Glomerular visceral epithelial cell (primary cell): ENCODE measurements around the gene SERPINA5.
"Not testable (repeated sequence)": the region's sequence is repeated elsewhere in the genome, so short reads cannot be mapped to it uniquely, and the experiment has no call there.

Experiments used
- DNase-seq: peaks from one replicate; pipeline ENCODE4 v3.0.0-alpha.2; 2016; ENCODE audit errors: extremely low spot score

The SERPINA5 gene

DNA sequence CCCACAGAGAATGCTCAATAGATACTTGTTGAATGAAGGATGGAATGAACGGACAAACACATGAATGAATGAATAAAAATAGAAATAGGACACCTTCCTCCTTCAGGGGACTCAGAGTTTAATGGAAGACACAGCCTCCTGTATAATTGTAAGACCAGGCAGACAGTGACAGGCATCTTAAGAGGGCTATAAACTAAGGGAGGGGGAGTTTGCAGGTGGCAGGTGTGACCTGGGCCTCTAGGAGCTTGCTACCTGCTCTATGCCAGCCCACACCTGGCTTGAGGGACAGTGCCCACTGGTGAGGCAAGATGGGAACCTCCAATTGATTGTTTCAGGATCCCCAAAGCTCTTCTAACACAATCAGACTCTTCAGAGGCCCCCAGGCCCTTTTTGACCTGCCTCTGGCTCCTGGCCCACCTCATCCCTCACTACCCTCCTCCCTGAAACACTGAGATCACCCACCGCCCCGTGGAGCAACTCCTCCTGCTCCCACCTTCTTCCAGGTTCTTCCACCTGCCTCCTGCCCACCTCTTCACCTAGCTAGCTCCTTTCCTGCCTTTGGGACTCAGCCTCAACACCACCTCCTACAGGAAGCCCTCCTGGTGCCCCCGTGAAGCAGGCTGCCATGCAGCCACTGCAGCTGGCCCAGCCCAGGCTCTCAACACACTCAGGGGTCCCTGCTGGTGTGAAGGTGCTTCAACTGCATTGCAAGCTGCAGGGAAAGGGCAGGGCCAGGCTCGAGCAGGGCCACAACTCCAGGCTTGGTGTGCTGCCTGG lies 40.3 kb downstream of the SERPINA5 start:
- no peak for DNase-seq

DNA sequence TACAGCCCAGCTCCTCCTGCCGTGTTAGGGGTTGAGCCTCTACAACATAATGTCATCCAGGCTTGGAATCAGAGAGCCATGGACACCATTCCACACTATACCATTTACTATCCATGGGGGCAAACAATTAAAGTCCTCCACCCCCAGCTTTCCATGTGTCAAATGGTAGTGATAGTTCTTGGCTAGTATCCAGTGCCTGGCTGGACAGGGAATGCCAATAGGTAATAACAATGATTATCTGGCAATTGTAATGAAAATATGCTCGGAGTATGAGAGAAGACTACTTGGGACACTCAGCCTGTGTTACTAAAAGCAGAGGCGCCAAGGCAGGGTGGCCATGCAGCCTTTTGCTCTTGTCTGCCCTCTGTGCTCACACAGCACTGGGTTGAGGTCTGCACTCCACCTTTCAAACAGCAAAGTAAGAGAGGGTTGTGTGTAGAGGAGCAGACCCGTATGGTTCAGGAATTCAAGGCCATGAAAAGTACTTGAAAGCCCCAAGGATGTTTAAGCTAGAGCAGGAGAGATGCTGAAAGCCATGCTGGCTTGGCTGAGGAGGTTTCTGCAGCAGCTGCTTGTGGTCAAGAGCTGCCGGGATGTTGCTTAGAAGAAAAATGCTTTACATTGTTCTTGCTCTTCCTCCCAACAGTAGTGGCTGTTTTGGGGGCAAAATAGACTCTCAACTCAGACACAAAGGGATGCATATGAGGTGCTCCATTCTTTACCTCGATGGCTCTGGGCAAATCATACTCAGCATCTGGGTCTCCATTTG lies 41.6 kb downstream of the SERPINA5 start:
- no peak for DNase-seq

DNA sequence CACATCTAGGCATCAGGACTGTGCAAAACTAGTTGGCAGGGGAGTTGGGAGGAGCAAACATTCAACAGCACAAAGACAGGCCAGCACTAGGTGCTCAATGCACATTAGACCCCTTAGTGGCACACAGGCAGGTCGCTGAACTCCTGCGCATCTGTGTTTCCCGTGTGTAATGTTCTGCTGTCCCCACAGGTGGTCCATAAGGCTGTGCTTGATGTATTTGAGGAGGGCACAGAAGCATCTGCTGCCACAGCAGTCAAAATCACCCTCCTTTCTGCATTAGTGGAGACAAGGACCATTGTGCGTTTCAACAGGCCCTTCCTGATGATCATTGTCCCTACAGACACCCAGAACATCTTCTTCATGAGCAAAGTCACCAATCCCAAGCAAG lies 42.2 kb downstream of the SERPINA5 start:
- DNase-seq: no peak

DNA sequence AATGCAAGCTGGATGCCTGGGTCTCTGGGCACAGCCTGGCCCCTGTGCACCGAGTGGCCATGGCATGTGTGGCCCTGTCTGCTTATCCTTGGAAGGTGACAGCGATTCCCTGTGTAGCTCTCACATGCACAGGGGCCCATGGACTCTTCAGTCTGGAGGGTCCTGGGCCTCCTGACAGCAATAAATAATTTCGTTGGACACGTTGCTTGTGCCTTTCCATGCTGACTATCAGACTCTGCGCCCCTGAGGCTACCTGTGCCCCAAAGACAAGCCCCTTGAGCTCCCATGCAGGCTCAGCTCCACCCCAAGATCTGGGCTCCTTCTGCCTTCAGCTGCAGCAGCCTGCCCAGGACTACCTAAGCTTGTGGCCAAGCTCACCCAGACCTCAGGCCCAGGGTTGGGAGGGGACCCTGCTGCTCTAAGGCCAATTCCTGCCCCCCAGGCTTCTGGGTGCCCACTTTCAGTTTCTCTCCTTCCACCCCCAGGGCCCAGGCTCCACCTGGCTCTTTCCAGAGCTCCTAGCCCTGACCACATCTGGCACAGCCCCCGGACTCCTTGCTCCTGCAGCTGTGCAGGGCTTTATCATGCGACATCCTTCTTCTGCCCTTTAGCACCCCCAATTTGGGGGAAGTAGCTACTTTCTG lies 42.8 kb downstream of the SERPINA5 start:
- no peak for DNase-seq

DNA sequence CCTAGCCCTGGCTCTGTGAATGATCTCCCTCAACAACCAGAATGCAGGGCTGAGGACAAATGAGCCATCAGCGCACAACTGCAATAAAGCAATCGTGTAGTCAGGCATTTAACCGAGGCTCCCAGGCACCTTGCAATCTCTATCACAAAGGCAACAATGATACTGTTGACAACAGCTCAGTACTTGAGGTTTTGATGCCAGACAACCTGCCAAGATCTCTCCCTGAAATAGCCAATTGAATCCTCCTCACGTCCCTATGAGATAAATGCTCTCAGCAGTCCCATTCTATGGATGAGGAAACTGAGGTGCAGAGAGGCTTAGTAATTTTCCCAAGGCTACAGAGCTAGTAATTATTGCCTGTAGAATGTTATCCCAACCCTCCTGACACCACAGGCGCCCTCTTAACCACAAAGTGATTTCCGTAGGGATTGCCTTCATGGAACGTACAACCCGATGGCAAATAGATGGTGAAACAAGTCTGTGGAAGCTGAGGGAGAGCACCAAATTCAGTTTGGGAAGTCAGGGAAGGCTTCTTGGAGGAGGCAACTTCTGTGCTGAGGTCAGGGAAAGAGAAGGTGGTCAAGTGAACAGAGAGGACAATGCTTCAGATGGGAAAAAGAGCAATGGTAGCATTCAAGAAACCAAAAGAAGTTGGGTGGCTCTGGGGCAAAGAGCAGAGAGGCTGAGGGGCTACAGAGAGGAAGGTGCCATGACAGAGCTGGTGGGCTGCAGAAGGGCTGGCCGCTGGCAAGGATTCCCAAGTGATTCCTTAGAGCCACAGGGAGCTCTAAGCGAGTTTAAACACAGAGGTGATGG lies 43.5 kb downstream of the SERPINA5 start:
- DNase-seq: no peak

DNA sequence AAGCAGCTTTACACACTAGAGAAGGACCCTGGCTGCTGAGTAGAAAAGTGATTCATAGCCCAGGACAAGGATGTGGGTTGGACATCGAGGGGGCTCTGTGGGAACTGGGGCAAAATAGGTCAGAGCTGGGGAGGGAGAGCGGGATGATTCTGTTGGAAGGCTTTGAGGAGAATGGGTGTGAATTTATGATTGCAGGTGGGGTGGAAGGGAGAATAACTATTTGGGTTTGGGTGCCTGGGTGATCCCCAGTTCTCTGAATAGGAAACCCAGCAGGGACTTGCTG lies 44.1 kb downstream of the SERPINA5 start:
- no peak for DNase-seq

DNA sequence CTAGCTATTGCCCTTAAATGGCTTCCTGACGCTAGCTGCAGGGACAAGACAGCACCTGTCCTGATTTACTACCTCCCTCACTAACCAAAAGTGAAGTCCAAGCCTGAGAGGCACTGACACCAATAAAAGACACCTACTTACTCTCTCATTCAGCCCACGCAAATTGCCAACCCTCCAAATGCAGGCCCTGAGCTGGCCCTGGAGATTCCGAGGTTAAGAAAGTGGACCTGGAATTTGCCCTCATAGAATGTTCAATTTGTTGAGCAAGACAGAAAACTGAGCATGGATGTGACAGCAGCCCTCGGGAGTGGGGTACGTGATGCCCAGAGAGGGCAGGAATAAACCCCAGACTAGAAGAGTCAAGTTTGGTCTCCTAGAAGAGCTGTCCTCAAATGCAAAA lies 47.4 kb downstream of the SERPINA5 start:
- DNase-seq: no peak

DNA sequence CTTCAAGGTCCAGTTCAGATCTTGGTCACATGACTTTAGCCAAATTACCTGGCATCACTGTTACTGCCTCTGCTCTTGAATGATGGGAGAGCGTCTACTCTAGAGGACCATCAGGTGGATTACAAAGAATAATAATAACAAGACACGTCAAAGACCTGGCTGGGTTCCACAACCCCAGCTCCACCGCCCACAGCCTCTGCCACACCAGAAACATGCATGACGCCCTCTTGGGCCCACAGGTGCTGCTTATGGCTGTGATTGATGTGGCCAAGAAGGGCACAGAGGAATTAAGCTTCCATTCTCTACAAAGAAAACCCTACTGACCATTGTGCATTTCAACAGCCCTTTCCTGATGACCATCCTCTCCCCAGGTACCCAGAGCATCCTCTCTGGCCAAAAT lies 49.2 kb downstream of the SERPINA5 start:
- DNase-seq: no peak

DNA sequence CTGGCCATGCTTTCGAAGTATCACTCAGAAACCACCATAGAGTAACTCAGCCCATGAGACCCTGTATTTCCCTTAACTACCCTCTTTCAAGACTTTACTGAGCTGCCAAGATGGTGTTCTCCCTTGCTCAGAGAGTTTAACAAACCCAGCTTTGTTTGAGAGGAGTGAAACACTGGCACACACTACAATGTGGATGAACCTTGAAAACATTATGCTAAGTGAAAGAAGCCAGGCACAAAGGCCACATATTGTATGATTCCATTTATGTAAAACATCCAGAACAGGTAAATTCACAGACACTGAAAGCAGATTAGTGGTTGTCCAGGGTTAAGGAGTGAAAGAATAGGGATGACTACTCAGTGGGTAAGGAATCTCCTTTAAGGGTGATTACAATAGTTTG lies 49.8 kb downstream of the SERPINA5 start:
- no peak for DNase-seq

DNA sequence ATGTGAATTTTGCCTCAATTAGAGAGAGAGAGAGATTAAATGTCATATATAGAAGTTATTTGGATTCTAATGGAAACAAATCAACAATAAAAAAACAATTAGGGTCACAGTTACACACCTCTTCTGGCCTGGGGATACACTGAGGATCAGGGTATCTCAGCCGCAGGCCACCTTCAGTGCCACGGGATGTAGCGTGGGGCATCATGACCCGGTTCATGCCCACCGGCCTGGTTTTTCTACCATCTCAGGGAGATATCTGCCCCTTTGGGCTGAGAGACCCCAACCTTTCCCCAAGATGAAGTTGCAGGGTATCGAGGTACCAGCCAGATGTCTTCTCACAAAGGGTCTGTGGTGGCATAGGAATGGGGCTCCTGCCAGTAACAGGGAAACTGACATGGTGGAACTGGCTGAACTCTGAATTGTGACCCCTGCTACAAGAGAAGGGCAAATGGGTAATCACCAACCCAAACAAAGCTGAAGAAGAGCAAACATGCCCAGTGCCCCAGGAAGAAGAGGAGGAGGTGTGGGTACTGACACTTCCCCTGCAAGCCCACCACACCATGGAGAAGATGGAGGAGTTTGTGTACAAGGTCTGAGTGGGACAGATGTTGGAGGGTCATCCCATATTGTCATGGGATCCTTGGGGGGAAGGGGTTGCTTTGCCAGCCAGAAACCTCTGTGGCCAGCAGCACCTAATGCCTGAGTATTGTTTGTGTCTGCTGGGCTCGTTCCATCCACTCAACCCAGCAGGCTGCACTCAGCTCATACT lies 50.5 kb downstream of the SERPINA5 start:
- no peak for DNase-seq

DNA sequence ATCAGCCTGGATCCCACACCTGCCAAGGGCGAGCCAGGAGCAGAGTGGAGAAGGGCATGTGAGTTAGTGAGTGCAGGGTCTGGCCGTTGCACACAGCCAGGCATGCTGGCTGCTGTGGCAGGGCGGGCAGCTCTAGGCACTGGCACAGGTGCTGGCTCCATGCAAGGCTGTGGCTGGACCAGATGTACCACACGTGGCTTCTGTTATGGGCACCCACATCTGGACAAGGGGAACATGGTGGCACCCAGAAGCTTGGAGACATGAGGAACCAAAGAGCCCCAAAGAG lies 51.0 kb downstream of the SERPINA5 start:
- DNase-seq: no peak

DNA sequence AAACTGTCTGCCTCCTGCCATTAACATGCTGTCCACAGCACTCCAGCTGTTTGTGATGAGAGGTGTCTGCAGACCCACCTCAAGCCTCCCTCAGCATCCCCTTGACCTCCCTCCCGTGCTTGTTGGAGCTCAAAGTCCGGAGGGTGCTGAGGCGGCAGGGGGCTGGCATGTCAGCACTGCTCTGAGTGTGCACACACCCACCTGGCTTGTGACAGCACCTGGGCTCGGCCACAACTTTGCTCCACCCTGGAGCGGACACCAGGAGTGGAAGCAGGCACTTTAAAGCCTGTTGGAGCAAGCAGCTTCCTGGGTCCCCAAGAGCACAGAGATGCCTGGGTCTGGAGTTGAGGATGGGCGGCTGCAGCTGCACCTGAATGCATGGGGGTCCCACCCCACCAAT lies 51.9 kb downstream of the SERPINA5 start:
- no peak for DNase-seq

DNA sequence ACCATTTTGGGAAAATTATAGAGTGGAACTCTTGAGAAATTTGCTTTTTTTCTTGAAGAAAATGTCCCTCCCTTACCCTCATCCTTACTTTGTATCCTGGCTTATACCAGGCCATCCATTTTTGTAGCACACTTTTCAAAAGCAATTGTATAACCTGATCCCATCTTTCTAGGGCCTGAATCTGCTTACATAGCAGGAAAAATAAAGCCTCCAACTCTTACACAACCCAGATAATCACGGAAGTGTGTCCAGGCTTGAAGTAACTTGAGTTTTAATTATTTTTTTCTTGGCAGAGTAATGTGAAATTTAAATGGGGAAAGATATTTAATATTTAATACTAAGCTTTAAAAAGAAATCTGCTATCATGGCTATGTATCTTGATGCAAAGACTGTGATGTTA lies 53.9 kb downstream of the SERPINA5 start:
- no peak for DNase-seq

DNA sequence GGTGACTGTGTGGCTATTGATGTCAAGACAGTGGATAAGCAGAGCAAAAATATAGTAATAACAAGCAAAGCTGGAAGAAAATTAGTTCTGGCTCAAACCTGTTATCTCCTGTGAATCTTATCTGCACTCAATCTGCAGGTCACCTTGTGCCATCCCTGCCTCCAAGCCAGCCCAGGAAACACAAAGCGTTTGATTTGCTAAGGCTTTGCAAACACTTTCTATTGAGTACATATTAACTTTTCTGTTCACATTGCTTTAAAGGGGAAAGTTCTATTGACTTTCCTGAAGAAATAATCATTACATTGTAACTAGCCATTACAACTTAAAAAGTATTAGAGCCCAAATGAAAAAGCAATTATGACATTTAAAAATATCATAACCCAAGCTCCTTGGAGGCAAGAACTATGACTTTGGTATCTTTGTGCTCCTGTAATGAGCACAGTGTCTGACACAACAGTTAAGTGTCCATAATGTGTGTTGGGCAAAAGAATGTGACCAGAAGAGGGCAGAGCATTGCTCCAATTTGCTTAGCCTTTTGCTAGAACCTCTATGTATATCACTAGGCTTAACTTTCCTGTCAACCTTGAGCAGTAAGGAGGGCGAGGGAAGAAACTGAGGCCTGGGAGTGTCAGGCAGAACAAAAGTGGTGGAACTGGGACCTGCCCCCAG lies 55.7 kb downstream of the SERPINA5 start:
- DNase-seq: no peak

DNA sequence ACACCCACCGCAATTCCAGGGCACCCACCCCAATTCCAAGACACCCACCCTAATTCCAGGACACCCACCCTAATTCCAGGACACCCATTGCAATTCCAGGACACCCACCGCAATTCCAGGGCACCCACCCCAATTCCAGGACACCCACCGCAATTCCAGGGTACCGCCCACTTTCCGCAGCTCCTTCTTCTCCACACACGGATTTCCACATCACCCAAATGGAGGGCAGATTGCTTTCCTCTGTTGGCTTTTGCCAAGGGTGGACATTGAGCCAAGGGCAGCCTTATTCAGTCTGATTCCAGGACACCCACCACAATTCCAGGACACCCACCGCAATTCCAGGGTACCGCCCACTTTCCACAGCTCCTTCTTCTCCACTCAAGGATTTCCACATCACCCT lies 56.6 kb downstream of the SERPINA5 start:
- not testable (repeated sequence) for DNase-seq

DNA sequence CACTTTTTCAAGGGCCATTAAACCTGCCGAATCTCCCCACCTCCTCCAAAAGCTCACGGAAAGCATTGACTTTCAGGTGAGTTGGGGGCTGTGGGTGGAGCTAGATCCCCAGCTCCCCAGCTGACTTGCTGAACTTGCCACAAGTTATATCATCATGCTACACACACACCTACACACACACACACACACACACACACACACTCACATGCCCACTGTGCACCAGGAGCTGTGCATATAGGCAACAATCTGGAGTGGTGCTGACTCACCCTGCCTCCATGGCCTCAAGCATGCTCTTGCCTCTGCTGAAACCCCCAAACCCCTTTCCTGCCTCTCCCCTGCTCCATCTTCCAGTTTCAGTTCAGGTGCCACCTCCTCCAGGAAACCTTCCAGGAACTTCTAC lies 57.1 kb downstream of the SERPINA5 start:
- no peak for DNase-seq

DNA sequence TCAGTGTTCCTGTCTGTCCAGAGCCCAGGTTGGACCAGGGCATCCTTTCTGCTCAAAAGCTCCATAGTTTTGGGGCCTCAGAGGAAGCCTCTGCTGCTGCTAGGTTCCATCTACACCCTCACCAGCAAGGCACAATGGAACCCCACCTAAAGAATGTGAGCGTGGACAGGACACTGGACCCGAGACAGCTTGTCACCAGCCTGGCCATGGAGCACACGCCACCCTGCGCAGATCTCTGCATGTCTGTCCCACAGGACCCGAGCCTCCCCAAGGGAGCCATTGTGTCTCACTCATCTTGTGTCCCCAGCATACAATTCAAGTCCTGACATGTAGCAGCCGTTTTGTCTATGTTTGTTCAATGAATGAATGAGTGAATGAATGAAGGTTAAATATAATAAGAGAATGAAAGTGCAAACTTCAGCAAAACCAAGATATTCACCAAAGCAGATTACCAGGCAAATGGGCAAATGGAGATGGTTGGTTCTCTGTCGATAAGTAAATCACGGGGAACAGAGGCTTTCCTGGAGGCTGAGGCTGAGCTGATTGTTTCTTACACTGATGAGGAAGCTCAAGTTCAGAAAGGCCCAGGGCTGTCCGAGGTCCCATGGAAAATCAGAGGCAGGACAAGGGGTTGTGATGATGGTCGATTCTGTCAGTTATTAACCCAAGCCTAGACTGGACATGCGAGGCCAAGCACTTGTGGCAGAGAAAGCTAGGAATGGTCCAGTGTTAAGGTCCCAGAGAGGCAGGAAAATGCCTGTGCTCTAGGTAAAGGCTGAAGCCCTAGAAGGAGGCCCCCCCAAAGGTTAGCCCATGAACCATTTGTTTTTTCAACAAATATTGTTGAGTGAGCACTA lies 58.0 kb downstream of the SERPINA5 start:
- no peak for DNase-seq

DNA sequence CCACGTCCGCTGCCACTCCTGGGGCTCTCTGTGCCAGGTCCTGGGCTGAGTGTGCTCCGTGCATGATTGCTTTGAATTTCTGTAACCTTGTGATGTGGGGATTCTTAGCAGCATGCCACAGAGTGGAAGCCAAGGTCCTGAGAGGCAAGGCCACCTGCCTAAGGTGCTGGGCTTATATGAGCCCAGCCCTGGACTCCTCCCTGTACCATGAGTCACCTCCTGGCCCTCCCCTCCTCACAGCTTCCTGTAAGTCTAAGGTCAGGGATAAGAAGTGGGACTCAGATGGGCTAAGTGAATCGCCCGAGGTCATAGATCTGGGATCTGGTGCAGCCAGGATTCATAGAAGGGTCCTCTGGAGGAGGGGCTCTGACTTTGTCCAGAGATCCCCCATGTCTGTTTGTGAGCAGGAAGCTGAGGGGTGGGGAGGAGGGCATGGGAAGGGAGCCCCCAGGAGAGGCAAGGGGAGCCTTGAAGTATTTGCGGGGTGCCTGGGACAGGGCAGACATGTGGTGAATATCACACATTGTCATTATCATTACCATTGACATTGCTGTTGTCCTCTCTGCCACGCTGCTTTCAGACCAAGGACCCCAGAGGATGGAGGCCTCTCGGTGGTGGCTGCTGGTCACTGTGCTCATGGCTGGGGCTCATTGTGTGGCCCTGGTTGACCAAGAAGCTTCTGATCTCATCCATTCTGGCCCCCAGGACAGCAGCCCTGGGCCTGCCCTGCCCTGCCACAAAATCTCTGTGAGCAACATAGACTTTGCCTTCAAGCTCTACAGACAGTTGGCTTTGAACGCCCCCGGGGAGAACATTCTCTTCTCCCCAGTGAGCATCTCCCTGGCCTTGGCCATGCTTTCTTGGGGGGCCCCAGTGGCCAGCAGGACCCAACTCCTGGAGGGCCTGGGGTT lies 59.8 kb downstream of the SERPINA5 start:
- DNase-seq: no peak

DNA sequence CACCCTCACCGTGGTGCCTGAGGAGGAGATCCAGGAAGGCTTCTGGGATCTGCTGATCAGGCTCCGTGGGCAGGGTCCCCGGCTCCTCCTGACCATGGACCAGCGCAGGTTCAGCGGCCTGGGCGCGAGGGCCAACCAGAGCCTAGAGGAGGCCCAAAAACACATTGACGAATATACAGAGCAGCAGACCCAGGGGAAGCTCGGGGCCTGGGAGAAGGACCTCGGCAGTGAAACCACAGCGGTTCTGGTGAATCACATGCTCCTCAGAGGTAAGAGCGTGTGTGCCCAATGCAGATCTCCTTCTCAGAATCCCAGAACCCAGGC lies 60.4 kb downstream of the SERPINA5 start:
- DNase-seq: no peak
